IPS-15b (cell line): ENCODE measurements around the gene PDXP.

Source experiments
- H3K27me3 ChIP-seq: one replicate; pipeline ENCODE4 v1.6.1; 2013; ENCODE audit warnings: low read length; ENCODE audit not compliant: control insufficient read depth, insufficient read depth
- H3K36me3 ChIP-seq: one replicate; pipeline ENCODE4 v1.6.1; 2013; ENCODE audit warnings: low read length; ENCODE audit not compliant: control insufficient read depth, insufficient read depth
- H3K4me1 ChIP-seq: one replicate; pipeline ENCODE4 v1.6.1; 2013; ENCODE audit warnings: mild to moderate bottlenecking, low read length; ENCODE audit not compliant: control insufficient read depth, insufficient read depth
- H3K4me3 ChIP-seq: one replicate; pipeline ENCODE4 v1.5.1; 2013; ENCODE audit warnings: low read depth, low read length
- H3K9ac ChIP-seq: one replicate; pipeline ENCODE4 v1.6.1; 2013; ENCODE audit warnings: low read depth, mild to moderate bottlenecking, low read length
- H3K9me3 ChIP-seq: one replicate; pipeline ENCODE4 v1.6.1; 2013; ENCODE audit warnings: mild to moderate bottlenecking, low read length; ENCODE audit not compliant: control insufficient read depth, insufficient read depth

The PDXP gene

DNA sequence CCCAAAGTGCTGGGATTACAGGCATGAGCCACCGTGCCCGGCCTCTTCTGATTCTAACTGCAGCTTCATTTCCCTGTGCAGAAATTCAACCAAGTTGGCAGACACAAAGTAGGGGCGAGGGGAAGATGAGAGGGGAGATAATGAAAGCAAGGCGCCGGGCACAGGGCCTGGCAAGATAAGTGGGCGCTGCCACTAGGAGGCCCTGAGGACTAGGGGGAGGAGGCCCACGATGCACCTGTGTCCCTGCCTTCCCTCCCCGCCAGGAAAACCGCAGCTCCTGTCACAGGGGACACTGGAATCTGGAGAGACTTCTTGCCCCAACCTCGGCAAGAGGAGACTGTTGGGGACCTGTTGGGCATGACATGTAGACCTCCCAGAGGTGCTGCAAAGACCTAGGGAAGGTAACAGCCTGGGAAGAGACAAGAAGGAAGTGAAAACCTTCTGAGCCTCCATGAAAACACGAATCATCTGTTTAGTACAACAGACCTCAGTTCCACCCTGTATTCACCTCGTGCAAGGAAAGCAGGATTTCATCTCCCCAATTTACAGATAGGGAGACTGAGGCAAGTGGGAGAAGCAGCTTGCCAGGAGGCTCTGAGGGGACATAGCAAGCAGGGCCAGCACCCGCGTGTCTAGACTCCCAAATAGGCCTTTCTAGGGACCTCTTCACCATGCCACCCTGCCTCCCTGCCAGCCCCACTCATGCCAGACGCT is 13.8 kb downstream of the PDXP start:
- Histone ChIP-seq H3K27me3 (no peaks in the 10 kb centered on the region), H3K9me3 (no peaks in the 10 kb centered on the region), H3K4me3 (no peak overlapping the region), H3K36me3 (no peaks in the 10 kb centered on the region), H3K4me1 (peaks cover 3% of the 10 kb centered on the region), H3K9ac (no peak overlapping the region)

DNA sequence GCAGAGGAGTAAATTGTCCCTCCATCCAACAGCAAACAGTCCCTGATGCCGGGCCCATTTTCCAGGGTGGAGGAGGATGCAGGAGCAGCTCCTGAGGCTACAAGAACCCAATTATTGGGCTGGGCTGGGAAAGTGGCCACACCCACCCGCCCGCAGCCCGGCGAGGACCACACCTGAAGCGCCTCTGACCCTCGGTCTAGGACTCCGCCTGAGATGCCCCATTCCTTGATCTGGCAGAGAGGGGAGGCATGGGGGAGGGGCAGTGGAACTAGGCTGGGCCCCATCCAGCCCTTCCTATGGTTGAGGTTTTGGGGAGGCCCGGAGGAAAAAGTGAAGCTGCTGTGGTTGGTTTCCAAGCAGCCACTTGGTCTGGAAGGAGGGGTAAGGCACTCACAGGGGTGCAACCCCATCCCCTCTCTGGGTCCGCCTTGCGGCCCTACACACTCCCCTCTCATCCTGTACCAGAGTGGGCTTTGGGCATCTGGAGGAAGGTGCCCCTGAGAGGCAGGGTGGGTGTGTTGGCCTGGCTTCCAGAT is 14.5 kb downstream of the PDXP start:
- Histone ChIP-seq H3K4me1 (peaks cover 3% of the 10 kb centered on the region), H3K9me3 (no peaks in the 10 kb centered on the region), H3K9ac (no peak overlapping the region), H3K27me3 (no peaks in the 10 kb centered on the region), H3K4me3 (no peak overlapping the region), H3K36me3 (no peaks in the 10 kb centered on the region)

DNA sequence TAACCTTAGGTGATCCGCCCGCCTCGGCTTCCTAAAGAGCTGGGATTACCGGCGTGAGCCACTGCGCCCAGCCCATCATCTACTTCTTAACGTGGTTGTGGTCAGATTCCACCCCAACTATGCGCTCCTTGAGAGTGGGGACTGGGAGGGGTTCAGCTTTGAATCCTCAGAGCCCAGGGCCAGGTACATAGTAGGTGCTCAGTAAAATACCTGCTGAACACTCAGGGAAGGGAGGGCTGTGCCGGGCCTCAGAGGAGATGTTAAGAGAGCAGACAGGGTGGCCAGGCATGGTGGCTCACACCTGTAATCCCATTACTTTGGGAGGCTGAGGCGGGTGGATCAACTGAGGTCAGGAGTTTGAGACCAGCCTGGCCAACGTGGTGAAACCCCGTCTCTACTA is 15.7 kb downstream of the PDXP start:
- Histone ChIP-seq H3K9ac (no peak overlapping the region), H3K27me3 (no peaks in the 10 kb centered on the region), H3K4me3 (no peak overlapping the region), H3K36me3 (no peaks in the 10 kb centered on the region), H3K4me1 (peaks cover 3% of the 10 kb centered on the region), H3K9me3 (no peaks in the 10 kb centered on the region)

DNA sequence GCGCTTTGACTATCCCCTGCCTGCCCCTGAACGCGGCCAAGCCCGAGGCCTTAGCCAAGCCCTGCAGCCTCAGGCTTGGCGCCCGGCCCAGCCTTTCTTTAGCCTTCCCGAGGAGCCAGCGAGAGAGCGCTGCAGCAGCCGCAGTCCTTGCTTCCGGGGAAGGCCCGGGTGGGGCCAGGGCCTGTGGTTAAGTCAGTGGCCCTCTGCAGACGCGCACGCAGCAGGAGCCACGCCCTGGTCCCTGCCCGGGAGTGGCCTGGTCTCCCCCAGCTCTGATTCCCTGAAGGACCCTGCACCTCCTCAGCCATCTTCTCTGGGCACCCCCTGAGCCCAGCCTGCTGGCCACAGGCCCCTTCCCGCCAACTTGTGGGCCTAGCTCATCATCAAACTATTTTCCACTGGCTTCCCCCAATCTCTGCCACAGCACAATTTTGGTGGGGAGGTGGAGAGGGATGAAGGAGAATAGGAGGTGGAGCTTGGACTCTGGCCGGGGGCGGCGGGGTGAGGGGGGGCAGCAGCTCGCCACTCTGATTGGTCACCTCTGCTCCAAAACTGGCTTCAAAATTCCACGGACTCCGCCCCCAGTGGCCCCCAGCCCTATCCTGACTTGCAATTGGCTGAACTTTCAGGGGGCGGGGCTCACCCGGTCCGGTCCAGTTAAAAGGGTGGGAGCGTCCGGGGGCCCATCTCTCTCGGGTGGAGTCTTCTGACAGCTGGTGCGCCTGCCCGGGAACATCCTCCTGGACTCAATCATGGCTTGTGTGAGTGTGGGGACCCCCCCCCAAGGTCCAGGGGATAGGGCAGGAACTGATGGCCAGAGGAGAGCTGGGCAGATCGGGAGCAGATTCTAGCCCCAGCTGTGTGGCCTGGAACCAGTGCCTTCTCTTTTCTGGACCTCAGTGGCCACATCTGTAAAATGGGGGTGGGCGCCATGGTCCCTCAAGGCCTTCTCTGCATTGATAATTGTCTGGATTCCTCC is 16.7 kb downstream of the PDXP start, which contains the start of gene LGALS1:
Gene LGALS1 (plus strand): TSS at position 686 of the 979 bp plus-strand sequence. CDS start 67 bp downstream, at position 753.
- H3K9ac ChIP-seq: no peak within 1 kb of the TSS
- H3K4me1 ChIP-seq: peaks cover 3% of the 10 kb centered on the region
- H3K36me3 ChIP-seq: no peaks in the 10 kb centered on the region
- no peaks in the 10 kb centered on the region for H3K9me3 ChIP-seq
- no peaks in the 10 kb centered on the region for H3K27me3 ChIP-seq
- peak within 1 kb of the TSS; percentile 61 for H3K4me3 ChIP-seq

DNA sequence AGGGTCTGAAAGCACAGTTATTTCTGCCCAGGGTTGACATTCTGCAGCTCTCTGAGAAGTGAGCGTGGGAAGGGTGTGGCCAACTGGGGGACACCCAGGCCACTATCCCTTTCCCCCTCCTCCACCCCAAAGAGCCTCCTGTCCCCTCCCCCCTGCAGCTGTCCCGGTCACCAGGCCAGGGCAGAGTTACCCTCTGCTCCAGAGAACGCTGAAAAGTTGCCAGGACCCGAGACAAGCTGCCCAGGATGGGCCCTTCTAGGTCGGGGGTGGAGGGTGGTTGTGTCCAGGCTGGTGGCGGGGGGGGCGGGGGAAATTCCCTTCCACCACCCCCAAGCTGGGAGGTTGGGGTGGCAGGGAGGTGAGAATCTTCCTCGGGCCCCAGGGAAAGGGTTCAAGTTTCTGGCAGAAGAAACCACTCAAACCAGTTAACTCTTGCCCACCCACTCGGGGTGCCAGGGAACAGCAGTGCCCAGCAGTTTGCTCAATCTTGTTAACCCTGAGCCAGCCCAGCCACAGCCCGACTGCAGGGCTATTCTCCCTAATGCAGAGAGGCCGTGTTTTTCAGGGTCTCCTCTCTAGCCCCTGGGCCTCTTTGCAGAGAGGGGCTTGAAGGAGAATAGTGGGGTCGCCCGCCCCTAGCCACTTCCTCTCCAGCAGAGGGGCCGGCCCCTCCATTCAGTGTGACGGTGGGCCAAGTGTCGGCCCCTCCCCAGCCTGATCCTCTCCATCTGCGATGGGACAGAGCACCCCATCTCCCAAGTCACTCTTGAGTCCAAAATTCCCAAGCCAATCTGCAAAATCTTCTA is 17.6 kb downstream of the PDXP start:
- H3K4me1 ChIP-seq: peaks cover 3% of the 10 kb centered on the region
- no peaks in the 10 kb centered on the region for H3K27me3 ChIP-seq
- H3K36me3 ChIP-seq: no peaks in the 10 kb centered on the region
- H3K9ac ChIP-seq: no peak overlapping the region
- H3K9me3 ChIP-seq: no peaks in the 10 kb centered on the region
- H3K4me3 ChIP-seq: peak overlapping the region; percentile 61

DNA sequence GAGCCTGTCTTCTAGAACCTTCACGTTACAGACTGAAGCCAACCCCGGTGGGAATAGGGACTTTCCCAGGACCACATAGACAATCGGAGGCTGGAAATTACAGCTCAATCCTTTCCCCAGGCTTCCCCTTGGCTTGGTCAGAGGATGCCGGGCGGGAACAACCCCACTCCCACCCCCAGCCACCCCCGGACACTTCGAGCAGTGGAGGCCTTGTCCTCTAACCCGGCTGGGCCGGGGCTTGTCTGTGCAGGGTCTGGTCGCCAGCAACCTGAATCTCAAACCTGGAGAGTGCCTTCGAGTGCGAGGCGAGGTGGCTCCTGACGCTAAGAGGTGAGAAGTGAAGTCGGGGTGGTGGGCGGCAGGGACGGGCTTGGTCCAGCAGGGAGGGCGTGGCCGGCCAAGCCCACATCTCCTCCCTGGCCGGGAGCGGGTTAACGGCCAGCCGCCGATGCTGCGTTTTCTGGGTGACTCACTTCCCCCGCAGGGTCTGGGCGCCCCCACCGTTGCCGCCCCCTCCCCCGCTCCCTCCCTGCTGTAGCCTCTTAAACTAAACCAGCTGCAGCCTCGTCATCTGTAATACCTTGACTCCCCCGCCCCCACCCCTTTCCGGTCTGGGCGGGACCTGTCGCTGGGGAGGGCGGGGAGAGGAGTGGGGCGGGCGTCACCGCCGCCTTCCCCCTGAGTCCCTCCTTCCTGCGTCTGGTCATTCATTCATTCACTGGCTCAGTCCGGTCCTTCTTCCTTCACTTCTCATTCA is 18.4 kb downstream of the PDXP start:
- Histone ChIP-seq H3K4me1 (peaks cover 3% of the 10 kb centered on the region), H3K4me3 (peak overlapping the region; percentile 61), H3K27me3 (no peaks in the 10 kb centered on the region), H3K36me3 (no peaks in the 10 kb centered on the region), H3K9ac (no peak overlapping the region), H3K9me3 (no peaks in the 10 kb centered on the region)

DNA sequence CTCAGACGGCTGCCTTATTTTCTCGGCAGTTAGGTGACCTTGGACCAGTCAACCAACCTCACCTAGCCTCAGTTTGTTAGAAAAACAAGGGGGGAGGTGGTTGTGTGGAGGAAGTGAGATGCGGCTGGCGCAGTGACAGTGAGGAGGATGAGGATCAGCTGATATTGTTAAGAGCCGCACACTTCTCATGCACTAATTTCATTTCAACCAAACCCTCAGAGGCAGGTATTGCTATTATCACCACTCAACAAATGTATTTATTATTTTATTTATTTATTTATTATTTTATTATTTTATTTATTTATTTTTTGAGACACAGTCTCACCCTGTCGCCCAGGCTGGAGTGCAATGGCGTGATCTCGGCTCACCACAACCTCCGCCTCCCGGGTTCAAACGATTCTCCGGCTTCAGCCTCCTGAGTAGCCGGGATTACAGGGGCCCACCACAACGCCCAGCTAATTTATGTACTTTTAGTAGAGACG is 19.0 kb downstream of the PDXP start:
- no peak overlapping the region for H3K9ac ChIP-seq
- no peaks in the 10 kb centered on the region for H3K36me3 ChIP-seq
- no peaks in the 10 kb centered on the region for H3K27me3 ChIP-seq
- peaks cover 3% of the 10 kb centered on the region for H3K4me1 ChIP-seq
- H3K4me3 ChIP-seq: peak overlapping the region; percentile 61
- no peaks in the 10 kb centered on the region for H3K9me3 ChIP-seq

DNA sequence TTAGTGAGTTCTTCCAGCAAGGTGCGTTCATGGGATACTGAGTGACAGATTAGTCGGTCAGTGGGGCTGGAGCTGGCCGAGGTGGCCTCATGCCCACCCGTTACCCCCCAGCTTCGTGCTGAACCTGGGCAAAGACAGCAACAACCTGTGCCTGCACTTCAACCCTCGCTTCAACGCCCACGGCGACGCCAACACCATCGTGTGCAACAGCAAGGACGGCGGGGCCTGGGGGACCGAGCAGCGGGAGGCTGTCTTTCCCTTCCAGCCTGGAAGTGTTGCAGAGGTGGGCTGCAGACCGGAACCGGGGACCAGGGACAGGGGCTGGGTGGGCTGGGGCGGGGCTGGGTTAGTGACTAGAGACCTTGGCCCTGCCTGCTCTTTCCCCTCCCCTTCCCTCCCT is 19.8 kb downstream of the PDXP start:
- Histone ChIP-seq H3K4me1 (peaks cover 3% of the 10 kb centered on the region), H3K9me3 (no peaks in the 10 kb centered on the region), H3K36me3 (no peaks in the 10 kb centered on the region), H3K9ac (no peak overlapping the region), H3K4me3 (no peak overlapping the region), H3K27me3 (no peaks in the 10 kb centered on the region)

DNA sequence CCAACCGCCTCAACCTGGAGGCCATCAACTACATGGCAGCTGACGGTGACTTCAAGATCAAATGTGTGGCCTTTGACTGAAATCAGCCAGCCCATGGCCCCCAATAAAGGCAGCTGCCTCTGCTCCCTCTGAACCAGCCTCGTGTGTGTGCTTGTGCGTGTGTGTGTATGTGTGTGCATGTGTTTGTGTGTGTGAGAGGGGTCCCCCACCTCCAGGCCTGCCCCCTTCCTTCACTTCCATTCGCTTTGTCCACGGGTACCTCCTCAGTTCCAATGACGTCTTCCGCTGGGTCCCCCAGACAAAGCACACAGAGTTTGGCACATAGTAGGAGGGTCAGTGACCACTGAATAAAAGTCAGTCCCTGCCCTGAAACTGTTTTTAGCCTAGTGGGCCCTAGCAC is 21.1 kb downstream of the PDXP start:
- Histone ChIP-seq H3K36me3 (no peaks in the 10 kb centered on the region), H3K4me3 (no peak overlapping the region)

DNA sequence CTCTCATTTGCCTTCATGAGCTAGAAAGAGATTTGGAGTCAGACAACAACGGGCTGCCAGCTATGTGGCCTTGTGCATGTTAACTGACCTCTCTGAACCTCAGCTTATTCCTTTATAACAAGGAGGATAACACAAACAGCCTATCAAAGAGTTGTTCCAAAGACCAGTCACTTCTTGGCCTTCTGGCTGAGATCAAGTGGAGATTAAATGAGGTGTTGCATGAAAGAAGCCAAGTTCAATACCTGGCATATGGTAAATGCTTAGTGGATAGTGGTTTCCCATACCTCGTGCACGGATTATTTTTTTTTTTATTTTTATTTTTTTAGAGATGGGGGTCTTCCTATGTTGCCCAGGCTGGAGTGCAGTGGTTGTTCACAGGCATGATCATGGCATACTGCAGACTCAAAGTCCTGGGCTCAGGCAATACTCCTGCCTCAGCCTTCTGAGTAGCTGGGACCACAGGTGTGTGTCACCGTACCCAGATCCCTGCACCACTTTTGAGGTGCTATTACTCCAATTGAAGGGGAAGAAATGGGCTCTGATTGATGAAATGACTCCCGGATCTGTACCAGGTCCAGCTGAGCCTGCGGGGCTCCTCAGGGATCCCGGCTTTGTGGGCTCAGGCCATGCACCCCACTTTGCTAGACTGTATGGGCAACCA is 21.8 kb downstream of the PDXP start:
- Histone ChIP-seq H3K27me3 (no peaks in the 10 kb centered on the region), H3K4me1 (peaks cover 3% of the 10 kb centered on the region), H3K9ac (no peak overlapping the region)

More for the DNA sequence above, 21.1 kb downstream of the PDXP start:
- H3K9me3 ChIP-seq: no peaks in the 10 kb centered on the region
- no peak overlapping the region for H3K9ac ChIP-seq
- no peaks in the 10 kb centered on the region for H3K27me3 ChIP-seq
- peaks cover 3% of the 10 kb centered on the region for H3K4me1 ChIP-seq

More for the DNA sequence above, 21.8 kb downstream of the PDXP start:
- H3K36me3 ChIP-seq: no peaks in the 10 kb centered on the region
- no peak overlapping the region for H3K4me3 ChIP-seq
- no peaks in the 10 kb centered on the region for H3K9me3 ChIP-seq
